ENCODE results near the gene SH2B2.

- TF ChIP-seq EZH2phosphoT487 (IDR thresholded peaks at IDR 0.05; ENCODE audit: insufficient read depth, low read depth), result no peak
- no peak for TF ChIP-seq EZH2 (IDR thresholded peaks at IDR 0.05; ENCODE audit: insufficient read depth, poor library complexity, severe bottlenecking)
These were observed 37.2 kb downstream of the SH2B2 start for GRCh38 chr7:102323914-102324195.
